K562 (cell line): ENCODE measurements around the gene UTP11. TPM values are rescaled to one million over a fixed set of nuclear protein-coding genes. Genes with fewer than 3 reads are reported as not detected.

Source experiments
- EP400 ChIP-seq: fragments of 450-650 bp; IDR thresholded peaks from 2 replicates; pipeline ENCODE4 v1.6.1; 2017; ENCODE audit warnings: antibody characterized with exemption, mild to moderate bottlenecking, moderate library complexity
- ETV1 ChIP-seq: fragments of 450-650 bp; conservative IDR thresholded peaks from 2 replicates; pipeline ENCODE4 v1.6.1; 2016; ENCODE audit warnings: missing genetic modification characterization, control low read depth, low read depth, missing compliant biosample characterization
- HDAC3 ChIP-seq: fragments of 450-650 bp; IDR thresholded peaks from 2 replicates; pipeline ENCODE4 v1.6.1; 2018; ENCODE audit warnings: borderline replicate concordance, mild to moderate bottlenecking, moderate library complexity; ENCODE audit not compliant: partially characterized antibody
- HDAC8 ChIP-seq: fragments of 450-650 bp; IDR thresholded peaks from 2 replicates; pipeline ENCODE4 v1.6.1; 2016; ENCODE audit warnings: mild to moderate bottlenecking, missing genetic modification characterization, moderate library complexity, missing compliant biosample characterization
- RBFOX2 ChIP-seq: fragments of 200-400 bp; formaldehyde crosslinking; IDR thresholded peaks from 2 replicates; pipeline ENCODE4 v1.6.1; 2017; ENCODE audit warnings: low read depth, mild to moderate bottlenecking, low read length, moderate library complexity
- SMAD1 ChIP-seq: fragments of 150-350 bp; IDR thresholded peaks from 2 replicates; pipeline ENCODE4 v1.6.1; 2014; ENCODE audit warnings: low read length, low read depth; ENCODE audit not compliant: partially characterized antibody
- TGIF2 ChIP-seq: sonication (generic); formaldehyde crosslinking; IDR thresholded peaks from 2 replicates; pipeline ENCODE4 v1.8.1; 2022; ENCODE audit warnings: mild to moderate bottlenecking, missing genetic modification reagents, moderate library complexity
- ZBTB2 ChIP-seq: fragments of 450-650 bp; IDR thresholded peaks from 2 replicates; pipeline ENCODE4 v1.6.1; 2016; ENCODE audit warnings: antibody characterized with exemption
- ZNF384 ChIP-seq: IDR thresholded peaks from 2 replicates; pipeline ENCODE4 v1.6.1; 2012; ENCODE audit warnings: low read depth, low read length, improper control_type of control experiment
- ZSCAN29 ChIP-seq: fragments of 450-650 bp; IDR thresholded peaks from 2 replicates; pipeline ENCODE4 v1.6.1; 2017
- polyA plus RNA-seq, 8 experiments: library from polyadenylated mRNA; depleted of rRNA in 4 of 8; stranded (reverse) in 5 of 8; unstranded in 3 of 8; fragments of >200 nt; fragmentation: Nextera tagmentation in 2 of 8; fragmentation: Illumina TruSeq in 1 of 8; extraction: Ambion mirVana in 2 of 8; extraction: Trizol in 1 of 8; gene quantifications; 2 replicates each; pipeline versions ENCODE4 v1.2.1 to v1.2.3, GENCODE V29; 2011 to 2014; ENCODE audit warnings: inconsistent platforms in 1 of 8, missing spikeins in 1 of 8
- total RNA-seq, 7 experiments: library from RNA; depleted of rRNA in 6 of 7; stranded (reverse); fragments of >200 nt in 6 of 7; fragmentation: Illumina TruSeq in 2 of 7; extraction: Trizol in 2 of 7; gene quantifications; 2 replicates each; pipeline versions ENCODE4 v1.2.1 to v1.2.3, GENCODE V29; 2011 to 2021; ENCODE audit warnings: low replicate concordance in 1 of 7
- TF ChIP-seq, protein P1 (sequence below): sonication (generic); formaldehyde crosslinking; IDR thresholded peaks from 2 replicates; pipeline ENCODE4 v1.8.1; 2023; ENCODE audit warnings: mild to moderate bottlenecking, missing genetic modification reagents
- TF ChIP-seq, protein P2 (sequence below), 2 experiments: fragments of 450-650 bp in 1 of 2; sonication (generic) in 1 of 2; formaldehyde crosslinking in 1 of 2; IDR thresholded peaks; 2 replicates each; pipeline versions ENCODE4 v1.7.1 to v1.9.0; 2016 to 2022; ENCODE audit warnings: inconsistent platforms in 1 of 2, mild to moderate bottlenecking in 1 of 2, missing genetic modification reagents in 1 of 2
- TF ChIP-seq, protein P3 (sequence below): sonication (generic); formaldehyde crosslinking; IDR thresholded peaks from 2 replicates; pipeline ENCODE4 v1.9.0; 2022; ENCODE audit warnings: mild to moderate bottlenecking, missing genetic modification reagents

UTP11 gene
- total and polyA plus RNA-seq, 9 of the 15 experiments (the other 6 are each of a cell fraction or from before 2014, with no cell fraction given): 91.1 to 378 (median 221) TPM

- TF ChIP-seq, protein P1, sequence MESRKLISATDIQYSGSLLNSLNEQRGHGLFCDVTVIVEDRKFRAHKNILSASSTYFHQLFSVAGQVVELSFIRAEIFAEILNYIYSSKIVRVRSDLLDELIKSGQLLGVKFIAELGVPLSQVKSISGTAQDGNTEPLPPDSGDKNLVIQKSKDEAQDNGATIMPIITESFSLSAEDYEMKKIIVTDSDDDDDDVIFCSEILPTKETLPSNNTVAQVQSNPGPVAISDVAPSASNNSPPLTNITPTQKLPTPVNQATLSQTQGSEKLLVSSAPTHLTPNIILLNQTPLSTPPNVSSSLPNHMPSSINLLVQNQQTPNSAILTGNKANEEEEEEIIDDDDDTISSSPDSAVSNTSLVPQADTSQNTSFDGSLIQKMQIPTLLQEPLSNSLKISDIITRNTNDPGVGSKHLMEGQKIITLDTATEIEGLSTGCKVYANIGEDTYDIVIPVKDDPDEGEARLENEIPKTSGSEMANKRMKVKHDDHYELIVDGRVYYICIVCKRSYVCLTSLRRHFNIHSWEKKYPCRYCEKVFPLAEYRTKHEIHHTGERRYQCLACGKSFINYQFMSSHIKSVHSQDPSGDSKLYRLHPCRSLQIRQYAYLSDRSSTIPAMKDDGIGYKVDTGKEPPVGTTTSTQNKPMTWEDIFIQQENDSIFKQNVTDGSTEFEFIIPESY (CRISPR knock-in tag): 0 out of 2 replicates have a peak, but pooled peaks have one; percentile 31
- TF ChIP-seq ETV1 (no peak), SMAD1 (peak; percentile 46), HDAC3 (no peak), HDAC8 (tag) (no peak), ZSCAN29 (no peak), RBFOX2 (no peak), ZNF384 (no peak), TGIF2 (CRISPR knock-in tag) (no peak), ZBTB2 (no peak), EP400 (no peak)
- TF ChIP-seq, protein P2, sequence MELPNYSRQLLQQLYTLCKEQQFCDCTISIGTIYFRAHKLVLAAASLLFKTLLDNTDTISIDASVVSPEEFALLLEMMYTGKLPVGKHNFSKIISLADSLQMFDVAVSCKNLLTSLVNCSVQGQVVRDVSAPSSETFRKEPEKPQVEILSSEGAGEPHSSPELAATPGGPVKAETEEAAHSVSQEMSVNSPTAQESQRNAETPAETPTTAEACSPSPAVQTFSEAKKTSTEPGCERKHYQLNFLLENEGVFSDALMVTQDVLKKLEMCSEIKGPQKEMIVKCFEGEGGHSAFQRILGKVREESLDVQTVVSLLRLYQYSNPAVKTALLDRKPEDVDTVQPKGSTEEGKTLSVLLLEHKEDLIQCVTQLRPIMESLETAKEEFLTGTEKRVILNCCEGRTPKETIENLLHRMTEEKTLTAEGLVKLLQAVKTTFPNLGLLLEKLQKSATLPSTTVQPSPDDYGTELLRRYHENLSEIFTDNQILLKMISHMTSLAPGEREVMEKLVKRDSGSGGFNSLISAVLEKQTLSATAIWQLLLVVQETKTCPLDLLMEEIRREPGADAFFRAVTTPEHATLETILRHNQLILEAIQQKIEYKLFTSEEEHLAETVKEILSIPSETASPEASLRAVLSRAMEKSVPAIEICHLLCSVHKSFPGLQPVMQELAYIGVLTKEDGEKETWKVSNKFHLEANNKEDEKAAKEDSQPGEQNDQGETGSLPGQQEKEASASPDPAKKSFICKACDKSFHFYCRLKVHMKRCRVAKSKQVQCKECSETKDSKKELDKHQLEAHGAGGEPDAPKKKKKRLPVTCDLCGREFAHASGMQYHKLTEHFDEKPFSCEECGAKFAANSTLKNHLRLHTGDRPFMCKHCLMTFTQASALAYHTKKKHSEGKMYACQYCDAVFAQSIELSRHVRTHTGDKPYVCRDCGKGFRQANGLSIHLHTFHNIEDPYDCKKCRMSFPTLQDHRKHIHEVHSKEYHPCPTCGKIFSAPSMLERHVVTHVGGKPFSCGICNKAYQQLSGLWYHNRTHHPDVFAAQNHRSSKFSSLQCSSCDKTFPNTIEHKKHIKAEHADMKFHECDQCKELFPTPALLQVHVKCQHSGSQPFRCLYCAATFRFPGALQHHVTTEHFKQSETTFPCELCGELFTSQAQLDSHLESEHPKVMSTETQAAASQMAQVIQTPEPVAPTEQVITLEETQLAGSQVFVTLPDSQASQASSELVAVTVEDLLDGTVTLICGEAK (IDR thresholded peaks at IDR 0.05): no peak
- TF ChIP-seq, protein P2 (CRISPR knock-in tag; IDR thresholded peaks at IDR 0.05): no peak
- TF ChIP-seq, protein P3, sequence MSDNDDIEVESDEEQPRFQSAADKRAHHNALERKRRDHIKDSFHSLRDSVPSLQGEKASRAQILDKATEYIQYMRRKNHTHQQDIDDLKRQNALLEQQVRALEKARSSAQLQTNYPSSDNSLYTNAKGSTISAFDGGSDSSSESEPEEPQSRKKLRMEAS: peak; percentile 0; the same call in 1 of the 2 replicates
These were observed 6.3 kb upstream of the UTP11 start (continued) for GRCh38 chr1:38006008-38006828.
